Hematopoietic multipotent progenitor cell treated with erythropoietin and hydrocortisone succinate and interleukin-3 and kit ligand, for 8 days (in vitro differentiated cells): ENCODE data around the gene GNL2.

Experiments
- DNase-seq: peaks from one replicate; pipeline ENCODE4 v3.0.0-alpha.2; 2015

Gene GNL2

DNA sequence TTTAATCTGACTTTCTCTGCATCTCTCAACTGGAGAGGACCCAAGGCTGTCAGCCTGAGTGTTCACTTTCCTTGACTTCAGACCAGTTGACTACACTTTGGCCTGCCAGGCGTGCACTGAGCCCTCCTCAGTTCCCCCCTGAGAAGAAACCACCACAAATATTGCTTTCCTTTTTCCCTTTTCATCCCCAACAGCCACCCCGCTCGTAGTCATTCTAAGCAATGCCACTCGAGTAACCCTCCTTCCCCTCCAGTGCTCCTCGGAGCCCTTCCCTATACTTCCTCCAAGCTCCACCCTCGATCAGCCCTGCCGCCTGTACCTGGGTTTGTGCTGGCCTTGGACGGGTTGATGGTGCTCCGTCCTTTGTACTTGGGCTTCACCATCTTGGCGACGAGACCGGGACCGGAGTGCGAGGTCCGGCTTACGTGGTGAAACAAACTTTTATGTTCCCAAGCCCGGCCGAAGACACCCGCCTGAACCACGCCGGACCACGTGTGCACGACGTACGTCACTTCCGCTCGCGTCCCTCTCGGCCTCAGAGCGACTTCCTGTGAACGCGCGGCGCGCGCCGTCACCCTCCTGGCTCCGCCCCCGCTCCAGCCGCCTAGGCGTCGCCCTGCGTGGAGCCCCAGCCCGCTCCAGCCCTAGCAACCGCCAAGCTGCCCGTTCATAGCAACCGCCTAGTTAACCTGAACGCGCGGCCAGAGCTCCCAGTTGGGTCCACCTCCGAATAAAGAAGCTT, at the start of gene GNL2:
Gene GNL2, minus strand, starts transcription at position 498 of the 742 bp plus-strand sequence. Its CDS starts 115 bp downstream, at position 383.
- DNase-seq: peak; percentile 95

DNA sequence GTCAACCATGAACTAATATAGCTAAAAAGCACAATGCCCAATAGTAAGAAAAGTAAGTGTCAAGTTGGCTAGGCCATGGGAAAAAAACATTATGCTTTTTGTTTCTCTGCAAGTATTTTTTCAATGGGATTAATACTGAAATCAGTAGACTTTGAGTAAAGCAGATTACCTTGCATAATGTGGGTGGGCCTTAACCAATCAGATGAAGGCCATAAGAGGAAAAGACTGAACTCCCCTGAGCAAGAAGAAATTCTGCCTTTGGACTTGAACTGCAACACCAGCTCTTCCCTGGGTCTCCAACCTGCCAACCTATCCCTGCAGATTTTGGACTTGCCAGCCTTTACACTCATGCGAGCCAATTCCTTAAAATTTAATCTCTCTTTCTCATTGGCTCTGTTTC, 45.3 kb upstream of the GNL2 start:
- no peak for DNase-seq

DNA sequence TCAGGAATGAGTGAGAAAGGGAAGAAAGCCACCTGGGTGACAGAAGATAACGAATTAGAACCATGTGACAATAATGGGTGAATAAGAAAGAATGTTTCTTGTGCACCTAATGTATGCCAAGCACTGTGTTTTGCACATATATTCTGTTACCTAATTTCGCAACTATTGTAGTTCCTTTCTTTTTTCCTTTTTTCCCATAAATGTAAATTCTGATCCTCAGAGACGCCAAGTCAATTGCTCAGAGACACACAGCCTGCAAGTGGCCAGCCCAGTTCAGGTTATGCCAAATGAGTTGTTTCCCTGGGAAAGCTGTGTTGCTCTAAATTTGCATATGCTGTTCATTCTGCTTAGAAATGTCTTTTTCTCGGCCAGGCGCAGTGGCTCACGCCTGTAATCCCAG, 40.7 kb upstream of the GNL2 start:
- no peak for DNase-seq

DNA sequence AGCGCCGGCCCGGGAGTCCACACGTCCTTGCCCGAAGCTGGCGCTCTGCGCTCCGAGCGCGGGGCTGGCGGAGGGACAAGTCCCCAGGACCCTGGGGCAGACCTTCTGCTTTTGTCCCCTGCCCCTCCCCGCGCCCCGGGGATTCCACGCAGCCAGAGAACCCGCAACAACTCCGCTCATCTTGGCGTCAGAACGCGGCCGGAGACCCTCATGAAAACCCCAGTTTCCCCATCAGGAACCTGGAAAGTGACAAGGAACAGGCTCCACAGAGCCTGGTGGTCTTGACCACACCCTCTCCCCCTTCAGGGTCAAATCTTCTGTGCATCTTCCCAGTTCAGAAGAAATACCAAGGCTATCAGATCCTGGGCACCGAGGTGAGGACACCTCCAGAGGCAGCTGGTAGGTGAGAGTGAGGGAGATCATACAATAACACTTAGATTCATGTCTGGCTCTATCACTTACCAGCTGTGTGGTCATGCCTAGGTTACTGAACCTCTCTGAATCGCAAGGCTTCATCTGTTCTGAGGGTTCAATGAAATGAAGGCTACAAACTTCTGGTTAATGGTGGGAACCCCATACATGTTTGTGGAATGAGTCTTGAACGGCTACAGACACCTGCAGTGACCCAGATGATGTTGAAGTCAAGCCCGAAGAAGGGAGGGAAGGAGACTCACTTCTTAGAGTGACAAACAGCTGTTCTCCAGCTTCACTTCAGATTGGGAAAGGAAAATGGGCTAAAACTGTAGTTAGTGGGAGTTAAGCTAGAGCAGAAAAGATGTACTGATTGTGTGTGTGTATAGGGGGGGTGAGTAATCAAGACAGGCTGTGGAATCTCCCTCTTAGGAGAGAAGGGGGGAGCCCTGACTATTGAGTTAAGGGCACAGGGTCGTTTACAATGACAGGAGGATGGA, 39.5 kb upstream of the GNL2 start:
- DNase-seq: no peak

DNA sequence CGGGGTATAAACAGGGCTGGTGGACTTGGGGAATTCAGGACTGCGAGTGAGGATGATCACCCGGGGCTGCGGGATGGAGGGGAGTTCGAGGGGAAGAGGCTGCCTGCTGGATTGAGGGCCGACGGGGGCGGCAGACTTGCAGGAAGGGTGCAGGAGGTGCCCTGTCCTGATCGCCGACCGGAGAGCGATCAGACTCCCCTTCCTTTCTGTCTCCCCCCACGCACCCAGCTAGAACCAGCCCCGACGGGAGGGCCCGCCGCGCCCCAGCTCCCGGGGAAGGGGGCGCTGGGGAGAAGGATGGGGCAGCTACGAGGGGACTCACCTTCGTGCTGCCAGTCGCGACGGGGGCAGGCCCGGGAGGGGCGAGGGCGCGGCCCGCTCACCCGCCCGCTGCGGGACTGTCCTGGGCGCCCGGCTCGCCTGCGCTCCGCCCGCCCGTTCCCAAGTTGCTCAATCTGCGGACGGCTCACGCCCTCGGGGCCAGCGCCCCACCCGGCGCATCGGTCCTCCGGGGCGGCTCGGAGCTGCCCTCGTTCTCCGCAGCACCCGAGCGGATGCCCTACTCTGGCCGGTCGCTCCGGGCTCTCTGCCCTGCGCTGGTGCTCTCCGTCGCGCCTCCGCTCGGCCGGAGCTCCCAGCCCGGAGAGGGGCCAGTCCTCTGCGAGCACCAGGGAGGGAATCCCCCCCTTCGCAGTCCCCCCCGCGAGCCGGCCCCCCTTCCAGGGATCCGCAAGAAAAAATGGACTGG, 38.7 kb upstream of the GNL2 start, which contains the start of gene RSPO1:
Gene RSPO1, minus strand, starts transcription at position 649 of the 748 bp plus-strand sequence. CDS start 5,231 bp downstream, outside the sequence.
- DNase-seq: no peak

DNA sequence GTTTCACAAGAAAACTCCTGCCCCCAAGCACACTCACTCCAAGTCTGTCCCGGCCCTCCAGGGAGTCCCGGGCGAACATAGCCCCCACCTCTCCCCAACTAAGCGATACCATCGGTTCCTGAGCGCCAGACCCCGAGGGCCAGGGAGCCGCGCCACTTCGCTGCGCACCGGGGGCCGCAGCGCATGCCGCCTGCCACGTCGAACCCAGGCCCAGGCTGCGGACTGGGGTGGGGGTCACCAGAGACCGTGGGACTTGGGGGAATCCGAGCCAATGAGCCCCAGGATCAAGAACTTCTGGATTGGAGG, 38.2 kb upstream of the GNL2 start:
- DNase-seq: no peak

DNA sequence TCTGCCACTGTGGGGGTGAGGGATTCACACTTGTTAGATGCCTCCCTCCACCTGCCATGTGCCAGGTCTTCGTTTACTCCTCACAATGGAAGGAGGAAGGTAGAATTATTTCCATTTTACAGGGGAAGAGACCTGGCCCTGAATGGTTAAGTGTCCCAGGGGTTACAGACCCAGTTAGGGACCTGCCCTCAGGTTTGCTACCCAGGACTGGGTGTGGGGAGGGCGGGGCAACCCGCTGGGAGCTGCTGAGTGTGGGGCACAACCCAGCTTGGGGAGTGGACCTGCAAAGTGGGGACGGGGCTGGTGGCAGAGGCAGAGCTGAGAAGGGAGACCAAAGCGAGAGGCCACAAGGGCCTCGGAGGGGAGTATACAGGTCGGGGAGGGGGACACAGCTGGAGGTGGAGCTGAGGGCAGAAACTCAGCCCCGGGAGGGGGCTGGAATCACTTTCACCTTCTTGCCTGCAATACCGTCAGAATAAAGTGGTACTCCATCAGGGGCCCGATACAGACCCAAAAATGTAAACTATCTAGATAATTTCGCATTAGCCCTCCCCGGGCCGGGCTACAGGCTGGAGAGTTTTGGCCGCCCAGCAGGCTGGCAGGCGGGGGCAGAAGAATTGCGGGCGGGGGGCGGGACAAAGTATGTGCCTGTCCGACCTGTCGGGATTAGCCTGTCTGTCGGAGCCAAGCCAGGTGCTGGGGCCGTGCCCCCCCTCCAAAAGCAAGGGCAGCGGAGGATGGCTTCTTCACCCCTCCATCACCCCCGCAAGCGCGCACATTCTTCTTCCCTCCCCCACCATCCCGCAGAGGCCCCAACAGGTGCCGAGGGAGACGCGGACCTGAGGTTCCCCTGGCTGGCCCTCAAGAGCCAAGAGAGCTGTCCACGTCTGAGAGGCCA, 37.6 kb upstream of the GNL2 start:
- DNase-seq: no peak

DNA sequence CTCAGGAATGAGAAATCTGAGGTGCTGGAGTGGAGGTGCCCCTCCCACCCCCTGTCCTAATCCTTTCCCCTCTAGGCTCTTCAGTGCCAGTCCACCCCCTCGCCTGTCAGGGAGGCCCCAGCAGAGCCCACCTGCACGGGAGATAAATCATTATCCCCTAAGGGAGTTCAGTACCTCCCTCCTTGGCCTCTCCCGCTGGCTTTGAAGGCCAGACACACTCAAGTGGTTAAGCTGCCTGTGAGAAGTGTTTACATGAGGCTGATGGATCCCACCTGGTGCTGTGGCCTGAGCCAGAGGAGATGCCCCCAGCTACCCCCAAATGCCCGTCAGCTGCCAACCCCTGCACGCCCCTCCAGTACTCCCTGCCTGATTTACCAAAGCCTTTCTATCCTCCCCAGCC, 35.3 kb upstream of the GNL2 start:
- no peak for DNase-seq

DNA sequence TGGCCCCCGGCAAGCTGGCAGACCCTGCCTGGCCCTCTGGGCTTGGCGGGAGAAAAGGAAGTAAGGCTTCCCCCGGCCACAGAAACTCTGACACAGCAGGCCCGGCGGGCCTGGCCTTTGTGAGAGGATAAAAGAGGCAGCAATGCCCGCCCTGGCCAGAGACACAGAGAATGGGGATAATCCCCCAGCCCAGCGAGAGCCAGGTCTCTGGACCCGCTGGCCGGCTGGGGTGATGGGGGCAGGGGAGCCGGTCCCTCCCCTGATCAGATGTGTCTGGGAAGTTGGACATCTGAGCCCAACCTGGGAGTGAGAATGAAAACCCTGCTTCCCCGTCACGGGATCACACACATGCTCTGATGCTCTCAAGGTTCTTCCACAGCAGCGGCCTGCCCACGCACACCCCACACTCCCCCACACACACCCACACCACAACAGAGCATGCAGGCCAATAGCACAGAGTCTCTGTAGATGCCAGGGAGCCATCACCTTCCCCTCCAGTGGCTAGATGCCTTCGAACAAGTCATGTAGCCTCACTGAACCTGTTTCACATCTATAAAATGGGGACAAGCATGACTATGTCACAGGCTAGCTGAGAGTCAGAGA, 34.8 kb upstream of the GNL2 start:
- no peak for DNase-seq

DNA sequence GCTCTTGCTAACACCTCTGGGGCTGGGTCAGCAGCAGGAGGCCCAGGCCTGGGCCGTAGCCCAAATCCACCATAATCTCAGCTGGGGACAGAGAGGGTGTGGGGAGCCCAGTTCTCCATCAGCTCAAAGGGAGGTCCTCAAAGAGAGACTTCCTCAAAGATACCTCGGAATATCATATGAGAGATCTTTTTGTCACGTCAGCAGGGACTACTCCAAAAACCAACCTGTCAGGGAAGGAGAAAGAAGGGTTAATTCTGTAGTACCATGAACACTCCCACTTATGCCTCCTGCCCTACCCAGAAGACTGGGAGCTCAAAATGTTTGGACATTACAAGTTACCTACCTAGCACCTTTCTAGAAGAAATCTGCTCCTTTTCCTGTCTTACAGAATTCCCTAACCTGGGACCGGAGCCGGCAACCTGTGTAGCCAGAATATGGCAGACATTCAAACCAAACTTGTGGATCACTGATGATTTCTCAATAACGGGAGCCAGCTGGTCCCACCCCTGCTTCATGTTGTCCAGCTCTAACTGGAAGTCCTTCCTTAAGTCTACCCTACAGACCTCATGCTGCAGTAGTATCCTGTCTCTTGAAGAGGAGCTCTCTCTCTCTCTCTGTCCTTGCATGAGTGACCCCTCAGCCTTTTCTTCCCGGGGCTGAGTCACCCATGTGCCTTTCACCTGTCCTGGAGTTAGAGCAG, 34.1 kb upstream of the GNL2 start:
- no peak for DNase-seq

DNA sequence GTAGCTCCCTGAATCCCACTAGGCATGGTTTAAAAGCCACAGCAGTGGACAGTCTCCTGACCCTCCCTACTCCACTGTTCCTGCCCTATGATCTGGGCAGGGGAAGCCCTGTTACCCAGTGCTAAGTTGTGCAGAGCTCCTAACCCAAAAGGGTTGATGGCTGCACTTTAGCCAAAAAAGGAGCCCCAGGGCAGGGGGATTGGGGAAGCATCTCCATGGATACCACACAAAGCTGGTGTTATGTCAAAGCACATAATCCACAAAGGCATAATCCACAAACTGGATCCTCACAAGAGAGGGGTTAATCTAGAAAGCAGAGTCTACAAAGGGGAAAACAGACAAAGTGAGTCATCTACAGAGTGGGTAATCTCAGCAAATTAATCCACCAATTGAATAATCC, 33.3 kb upstream of the GNL2 start:
- DNase-seq: no peak

DNA sequence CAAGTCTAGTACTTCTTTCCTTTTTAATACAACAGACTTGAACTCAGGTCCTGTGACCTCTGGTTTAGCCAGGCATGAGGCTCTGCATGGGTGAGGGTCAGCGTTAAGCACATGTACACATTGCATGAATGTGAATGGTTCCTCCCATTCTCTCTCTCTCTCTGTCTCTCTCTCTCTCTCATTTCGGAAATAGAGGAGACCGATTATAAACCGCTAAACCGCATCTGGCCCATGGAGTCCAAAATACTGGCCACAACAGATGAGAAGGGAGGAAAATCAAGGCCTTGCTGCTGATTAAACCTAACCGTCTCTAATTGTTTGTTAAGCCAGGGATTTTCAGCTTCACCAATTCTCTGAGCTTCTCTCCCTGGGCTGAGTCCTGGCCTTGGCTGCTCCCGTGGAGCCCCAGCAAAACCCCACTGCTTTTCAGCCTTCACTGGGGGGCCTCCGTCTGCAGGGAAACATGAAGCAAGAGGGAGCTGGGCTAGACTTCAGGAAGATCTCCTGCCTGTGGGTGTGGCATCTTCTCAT, 32.4 kb upstream of the GNL2 start:
- DNase-seq: no peak

DNA sequence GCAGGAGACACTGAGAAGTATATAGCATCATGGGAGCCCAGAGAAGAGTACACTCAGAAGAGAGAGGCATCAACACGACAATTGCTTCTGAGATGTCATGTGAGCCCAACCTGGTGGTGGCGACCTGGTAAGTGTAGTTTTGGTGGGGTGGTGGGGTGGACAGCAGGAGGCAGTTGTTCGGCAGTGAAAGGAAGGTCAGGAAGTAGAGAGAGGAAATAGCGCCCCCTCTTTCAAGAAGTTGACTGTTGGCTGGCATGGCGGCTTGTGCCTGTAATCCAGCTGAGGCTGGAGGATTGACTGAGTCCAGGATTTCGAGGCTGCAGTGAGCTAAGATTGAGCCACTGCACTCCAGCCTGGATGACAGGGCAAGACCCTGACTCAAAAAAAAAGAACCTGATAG, 26.4 kb upstream of the GNL2 start:
- DNase-seq: no peak

DNA sequence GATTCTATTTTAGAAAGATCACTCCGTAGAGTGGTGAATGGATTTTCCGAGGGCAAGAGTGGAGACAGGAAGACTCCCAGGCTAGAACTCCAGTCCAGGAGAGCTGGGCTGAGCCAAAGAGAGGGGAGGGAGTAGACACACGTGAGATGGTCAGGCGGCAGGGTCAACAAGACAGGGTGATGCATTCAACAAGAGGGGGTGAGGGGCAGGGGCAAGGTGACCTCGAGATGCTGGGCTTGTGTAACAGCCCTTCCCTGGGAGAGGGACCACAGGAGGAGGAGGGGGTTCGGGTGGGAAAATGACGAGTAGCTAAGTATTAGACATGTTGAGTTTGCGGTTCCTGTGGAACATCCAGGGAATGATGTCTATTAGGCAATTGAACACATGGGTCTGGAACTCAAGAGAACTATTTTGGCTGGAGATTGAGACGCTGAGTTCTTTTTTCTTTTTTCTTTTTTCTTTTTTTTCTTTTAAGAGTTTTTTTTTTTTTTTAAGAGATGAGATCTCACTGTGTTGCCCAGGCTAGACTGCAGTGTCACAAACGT, 25.7 kb upstream of the GNL2 start:
- no peak for DNase-seq

DNA sequence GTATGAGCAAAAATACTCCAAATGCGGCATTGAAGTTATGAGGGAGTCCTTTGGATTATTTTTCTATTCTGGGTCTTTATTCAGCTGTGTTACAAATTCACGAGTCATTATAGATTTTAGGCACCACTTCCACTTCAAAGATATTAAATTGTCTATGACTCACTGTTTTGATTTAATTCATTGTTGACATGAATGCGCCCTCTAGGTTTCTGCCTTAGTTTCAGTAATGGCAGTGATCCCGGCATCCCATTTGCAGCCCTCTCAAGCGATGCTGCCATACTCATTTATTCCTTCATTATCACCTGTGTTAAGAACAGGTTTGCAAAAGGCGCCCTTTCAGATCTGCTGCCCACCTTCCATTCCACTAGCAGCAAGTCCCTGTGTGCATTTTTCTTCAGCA, 25.0 kb upstream of the GNL2 start:
- DNase-seq: no peak

DNA sequence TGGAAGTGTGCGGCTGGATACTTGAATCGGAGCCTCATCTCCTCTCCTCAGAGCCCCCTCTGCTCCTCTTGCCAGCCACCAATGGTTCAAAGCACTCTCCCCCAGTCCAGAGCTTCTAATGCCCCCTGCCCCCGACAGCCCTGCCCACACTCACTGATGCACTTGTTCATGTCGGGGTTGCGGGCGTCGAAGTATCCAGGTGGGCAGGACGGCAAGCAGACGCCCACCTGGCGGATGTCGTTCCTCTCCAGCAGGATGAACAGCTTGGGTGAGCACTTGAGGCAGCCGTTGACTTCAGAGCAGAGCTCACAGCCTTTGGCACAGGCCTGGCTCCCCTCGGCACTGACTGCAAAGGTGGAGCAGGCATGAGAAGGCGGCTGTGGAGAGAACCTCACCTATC, 20.6 kb upstream of the GNL2 start:
- no peak for DNase-seq

DNA sequence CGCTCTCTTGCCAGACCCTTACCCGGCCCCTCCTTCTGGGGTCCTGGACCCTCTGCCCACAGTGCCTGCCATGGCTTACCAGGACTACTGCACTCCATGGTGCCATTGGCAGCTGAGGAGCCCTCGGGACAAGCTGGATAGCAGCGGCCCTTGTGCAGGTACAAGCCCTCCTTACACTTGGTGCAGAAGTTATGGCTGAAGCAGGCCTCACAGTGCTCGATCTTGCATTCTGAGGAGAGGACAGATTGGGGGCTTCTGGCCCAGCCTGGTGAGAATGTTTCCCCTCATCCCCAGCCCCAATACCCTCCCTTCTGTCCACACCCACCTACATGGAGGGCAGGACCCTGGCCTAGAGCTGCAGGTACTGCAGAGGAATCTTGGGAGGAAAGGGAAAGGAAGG, 18.4 kb upstream of the GNL2 start:
- no peak for DNase-seq

DNA sequence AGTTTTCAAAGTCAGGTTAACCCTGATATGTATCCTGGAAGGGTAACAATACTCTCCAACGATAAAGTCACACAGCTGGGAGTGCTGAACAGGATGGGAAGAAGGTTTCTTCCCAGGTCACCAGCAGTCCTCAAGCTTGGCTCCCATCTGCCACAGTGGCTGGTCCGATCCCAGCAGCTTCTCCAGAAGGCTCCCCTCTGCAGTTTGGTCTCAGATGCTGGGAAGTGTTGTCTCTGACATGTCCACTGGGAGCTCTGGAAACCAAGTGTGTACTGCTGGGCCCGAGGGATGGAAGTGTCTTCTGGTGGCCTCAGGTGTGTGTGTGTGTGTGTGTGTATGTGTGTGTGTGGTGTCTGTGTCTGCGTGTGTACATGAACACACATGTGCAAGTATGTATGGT, 16.4 kb upstream of the GNL2 start:
- no peak for DNase-seq

DNA sequence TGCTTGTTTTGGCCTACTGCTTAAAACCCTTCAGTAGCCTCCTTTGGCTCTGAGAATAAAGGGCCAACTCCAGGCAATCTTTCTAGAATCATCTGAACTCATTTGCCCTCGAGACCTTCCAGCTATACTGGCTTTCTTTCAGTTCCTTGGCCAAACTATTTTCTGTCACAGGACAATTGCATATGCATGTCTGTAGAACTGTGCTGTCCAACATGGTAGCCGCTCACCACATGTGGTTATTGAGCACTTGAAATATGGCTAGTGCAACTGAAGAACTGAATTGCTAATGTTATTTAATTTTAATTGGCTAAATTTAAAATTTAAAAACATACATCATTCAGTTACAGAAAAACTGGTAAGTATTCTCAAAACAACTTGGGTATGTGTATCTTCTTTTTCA, 14.3 kb upstream of the GNL2 start:
- DNase-seq: no peak

DNA sequence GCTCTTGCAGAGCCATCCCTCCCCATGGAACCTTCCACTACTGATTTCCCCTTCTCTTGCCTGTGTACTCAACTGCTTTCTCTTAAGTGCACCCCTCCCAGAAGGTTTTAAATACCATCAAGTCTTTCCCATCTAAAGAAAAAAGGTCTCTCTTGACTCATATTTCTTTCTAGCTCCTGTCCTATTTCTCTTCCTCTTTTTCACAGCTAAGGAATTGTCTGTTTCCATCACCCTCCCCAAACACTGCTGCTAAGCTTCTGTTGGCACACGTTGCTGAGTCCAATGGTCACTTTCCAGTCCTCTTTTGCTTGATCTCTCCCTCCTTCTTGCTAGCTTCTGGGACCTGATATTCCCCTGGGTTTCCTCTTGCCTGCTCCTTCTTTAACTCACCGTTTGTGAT, 13.3 kb upstream of the GNL2 start:
- no peak for DNase-seq
